ENCODE measurements around the gene GALNT10.

DNA sequence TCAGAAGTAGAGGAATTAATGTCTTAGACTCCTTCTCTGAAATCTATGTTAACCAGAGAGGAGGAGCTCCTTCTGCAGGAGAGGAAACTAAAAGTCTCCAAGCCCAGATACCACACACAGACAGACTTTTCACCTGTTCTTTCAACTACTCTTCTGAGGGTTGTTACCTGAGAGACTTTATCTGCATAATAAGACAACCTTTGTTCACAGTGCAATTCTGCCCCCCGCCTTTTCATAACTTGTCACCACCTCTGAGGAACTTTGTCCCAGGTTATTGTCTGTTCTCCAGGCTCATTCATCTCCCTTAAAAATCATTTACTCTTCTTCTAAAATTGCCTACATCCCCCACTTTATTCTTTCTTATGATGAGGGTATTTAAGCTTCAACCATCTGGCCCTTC is 9.4 kb upstream of the GALNT10 start:
- TF ChIP-seq, protein P1, sequence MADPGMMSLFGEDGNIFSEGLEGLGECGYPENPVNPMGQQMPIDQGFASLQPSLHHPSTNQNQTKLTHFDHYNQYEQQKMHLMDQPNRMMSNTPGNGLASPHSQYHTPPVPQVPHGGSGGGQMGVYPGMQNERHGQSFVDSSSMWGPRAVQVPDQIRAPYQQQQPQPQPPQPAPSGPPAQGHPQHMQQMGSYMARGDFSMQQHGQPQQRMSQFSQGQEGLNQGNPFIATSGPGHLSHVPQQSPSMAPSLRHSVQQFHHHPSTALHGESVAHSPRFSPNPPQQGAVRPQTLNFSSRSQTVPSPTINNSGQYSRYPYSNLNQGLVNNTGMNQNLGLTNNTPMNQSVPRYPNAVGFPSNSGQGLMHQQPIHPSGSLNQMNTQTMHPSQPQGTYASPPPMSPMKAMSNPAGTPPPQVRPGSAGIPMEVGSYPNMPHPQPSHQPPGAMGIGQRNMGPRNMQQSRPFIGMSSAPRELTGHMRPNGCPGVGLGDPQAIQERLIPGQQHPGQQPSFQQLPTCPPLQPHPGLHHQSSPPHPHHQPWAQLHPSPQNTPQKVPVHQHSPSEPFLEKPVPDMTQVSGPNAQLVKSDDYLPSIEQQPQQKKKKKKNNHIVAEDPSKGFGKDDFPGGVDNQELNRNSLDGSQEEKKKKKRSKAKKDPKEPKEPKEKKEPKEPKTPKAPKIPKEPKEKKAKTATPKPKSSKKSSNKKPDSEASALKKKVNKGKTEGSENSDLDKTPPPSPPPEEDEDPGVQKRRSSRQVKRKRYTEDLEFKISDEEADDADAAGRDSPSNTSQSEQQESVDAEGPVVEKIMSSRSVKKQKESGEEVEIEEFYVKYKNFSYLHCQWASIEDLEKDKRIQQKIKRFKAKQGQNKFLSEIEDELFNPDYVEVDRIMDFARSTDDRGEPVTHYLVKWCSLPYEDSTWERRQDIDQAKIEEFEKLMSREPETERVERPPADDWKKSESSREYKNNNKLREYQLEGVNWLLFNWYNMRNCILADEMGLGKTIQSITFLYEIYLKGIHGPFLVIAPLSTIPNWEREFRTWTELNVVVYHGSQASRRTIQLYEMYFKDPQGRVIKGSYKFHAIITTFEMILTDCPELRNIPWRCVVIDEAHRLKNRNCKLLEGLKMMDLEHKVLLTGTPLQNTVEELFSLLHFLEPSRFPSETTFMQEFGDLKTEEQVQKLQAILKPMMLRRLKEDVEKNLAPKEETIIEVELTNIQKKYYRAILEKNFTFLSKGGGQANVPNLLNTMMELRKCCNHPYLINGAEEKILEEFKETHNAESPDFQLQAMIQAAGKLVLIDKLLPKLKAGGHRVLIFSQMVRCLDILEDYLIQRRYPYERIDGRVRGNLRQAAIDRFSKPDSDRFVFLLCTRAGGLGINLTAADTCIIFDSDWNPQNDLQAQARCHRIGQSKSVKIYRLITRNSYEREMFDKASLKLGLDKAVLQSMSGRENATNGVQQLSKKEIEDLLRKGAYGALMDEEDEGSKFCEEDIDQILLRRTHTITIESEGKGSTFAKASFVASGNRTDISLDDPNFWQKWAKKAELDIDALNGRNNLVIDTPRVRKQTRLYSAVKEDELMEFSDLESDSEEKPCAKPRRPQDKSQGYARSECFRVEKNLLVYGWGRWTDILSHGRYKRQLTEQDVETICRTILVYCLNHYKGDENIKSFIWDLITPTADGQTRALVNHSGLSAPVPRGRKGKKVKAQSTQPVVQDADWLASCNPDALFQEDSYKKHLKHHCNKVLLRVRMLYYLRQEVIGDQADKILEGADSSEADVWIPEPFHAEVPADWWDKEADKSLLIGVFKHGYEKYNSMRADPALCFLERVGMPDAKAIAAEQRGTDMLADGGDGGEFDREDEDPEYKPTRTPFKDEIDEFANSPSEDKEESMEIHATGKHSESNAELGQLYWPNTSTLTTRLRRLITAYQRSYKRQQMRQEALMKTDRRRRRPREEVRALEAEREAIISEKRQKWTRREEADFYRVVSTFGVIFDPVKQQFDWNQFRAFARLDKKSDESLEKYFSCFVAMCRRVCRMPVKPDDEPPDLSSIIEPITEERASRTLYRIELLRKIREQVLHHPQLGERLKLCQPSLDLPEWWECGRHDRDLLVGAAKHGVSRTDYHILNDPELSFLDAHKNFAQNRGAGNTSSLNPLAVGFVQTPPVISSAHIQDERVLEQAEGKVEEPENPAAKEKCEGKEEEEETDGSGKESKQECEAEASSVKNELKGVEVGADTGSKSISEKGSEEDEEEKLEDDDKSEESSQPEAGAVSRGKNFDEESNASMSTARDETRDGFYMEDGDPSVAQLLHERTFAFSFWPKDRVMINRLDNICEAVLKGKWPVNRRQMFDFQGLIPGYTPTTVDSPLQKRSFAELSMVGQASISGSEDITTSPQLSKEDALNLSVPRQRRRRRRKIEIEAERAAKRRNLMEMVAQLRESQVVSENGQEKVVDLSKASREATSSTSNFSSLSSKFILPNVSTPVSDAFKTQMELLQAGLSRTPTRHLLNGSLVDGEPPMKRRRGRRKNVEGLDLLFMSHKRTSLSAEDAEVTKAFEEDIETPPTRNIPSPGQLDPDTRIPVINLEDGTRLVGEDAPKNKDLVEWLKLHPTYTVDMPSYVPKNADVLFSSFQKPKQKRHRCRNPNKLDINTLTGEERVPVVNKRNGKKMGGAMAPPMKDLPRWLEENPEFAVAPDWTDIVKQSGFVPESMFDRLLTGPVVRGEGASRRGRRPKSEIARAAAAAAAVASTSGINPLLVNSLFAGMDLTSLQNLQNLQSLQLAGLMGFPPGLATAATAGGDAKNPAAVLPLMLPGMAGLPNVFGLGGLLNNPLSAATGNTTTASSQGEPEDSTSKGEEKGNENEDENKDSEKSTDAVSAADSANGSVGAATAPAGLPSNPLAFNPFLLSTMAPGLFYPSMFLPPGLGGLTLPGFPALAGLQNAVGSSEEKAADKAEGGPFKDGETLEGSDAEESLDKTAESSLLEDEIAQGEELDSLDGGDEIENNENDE (IDR thresholded peaks at IDR 0.05; ENCODE audit: insufficient replicate concordance, low read length): no peak
- TF ChIP-seq TAF1 (IDR thresholded peaks at IDR 0.05; ENCODE audit: low read depth, low read length) (no peak), NANOG (IDR thresholded peaks at IDR 0.05; ENCODE audit: insufficient read depth, low read depth, low read length, poor library complexity, severe bottlenecking) (no peak), TCF12 (IDR thresholded peaks at IDR 0.05; ENCODE audit: low read depth, low read length) (no peak), ZNF274 (IDR thresholded peaks at IDR 0.05; ENCODE audit: borderline replicate concordance, extremely low read depth, low read length) (no peak), SIX5 (IDR thresholded peaks at IDR 0.05; ENCODE audit: low read depth, low read length) (no peak), EP300 (IDR thresholded peaks at IDR 0.05; ENCODE audit: borderline replicate concordance in 1 of 2, low read depth in 2 of 2, low read length in 2 of 2) (no peak), SP1 (IDR thresholded peaks at IDR 0.05; ENCODE audit: low read depth, low read length) (no peak), EGR1 (IDR thresholded peaks at IDR 0.05; ENCODE audit: borderline replicate concordance, low read depth, low read length) (no peak), POLR2A (IDR thresholded peaks at IDR 0.05; ENCODE audit: control extremely low read depth in 1 of 2, low read depth in 2 of 2, low read length in 2 of 2) (no peak), MAFK (IDR thresholded peaks at IDR 0.05; ENCODE audit: low read depth, low read length) (no peak), JUN (IDR thresholded peaks at IDR 0.05; ENCODE audit: low read depth, low read length) (no peak)
- TF ChIP-seq, protein P2, sequence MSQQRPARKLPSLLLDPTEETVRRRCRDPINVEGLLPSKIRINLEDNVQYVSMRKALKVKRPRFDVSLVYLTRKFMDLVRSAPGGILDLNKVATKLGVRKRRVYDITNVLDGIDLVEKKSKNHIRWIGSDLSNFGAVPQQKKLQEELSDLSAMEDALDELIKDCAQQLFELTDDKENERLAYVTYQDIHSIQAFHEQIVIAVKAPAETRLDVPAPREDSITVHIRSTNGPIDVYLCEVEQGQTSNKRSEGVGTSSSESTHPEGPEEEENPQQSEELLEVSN (IDR thresholded peaks at IDR 0.05): no peak
- TF ChIP-seq, protein P3, sequence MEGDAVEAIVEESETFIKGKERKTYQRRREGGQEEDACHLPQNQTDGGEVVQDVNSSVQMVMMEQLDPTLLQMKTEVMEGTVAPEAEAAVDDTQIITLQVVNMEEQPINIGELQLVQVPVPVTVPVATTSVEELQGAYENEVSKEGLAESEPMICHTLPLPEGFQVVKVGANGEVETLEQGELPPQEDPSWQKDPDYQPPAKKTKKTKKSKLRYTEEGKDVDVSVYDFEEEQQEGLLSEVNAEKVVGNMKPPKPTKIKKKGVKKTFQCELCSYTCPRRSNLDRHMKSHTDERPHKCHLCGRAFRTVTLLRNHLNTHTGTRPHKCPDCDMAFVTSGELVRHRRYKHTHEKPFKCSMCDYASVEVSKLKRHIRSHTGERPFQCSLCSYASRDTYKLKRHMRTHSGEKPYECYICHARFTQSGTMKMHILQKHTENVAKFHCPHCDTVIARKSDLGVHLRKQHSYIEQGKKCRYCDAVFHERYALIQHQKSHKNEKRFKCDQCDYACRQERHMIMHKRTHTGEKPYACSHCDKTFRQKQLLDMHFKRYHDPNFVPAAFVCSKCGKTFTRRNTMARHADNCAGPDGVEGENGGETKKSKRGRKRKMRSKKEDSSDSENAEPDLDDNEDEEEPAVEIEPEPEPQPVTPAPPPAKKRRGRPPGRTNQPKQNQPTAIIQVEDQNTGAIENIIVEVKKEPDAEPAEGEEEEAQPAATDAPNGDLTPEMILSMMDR (IDR thresholded peaks at IDR 0.05; ENCODE audit: control extremely low read depth in 1 of 3, insufficient read depth in 1 of 3, low read depth in 1 of 3, low read length in 3 of 3): no peak
